ENCODE results near the gene ACVR2B. TPM values are rescaled to one million over a fixed set of nuclear protein-coding genes. Genes with fewer than 3 reads are reported as not detected.
"Not testable (repeated sequence)": the region's sequence is repeated elsewhere in the genome, so short reads cannot be mapped to it uniquely, and the experiment has no call there.

Gene ACVR2B
- total and polyA plus RNA-seq, 10 of the 15 experiments (the other 5 are each of a cell fraction or from before 2014, with no cell fraction given) = 0.27 to 2.9 (median 1.0) TPM

DNA sequence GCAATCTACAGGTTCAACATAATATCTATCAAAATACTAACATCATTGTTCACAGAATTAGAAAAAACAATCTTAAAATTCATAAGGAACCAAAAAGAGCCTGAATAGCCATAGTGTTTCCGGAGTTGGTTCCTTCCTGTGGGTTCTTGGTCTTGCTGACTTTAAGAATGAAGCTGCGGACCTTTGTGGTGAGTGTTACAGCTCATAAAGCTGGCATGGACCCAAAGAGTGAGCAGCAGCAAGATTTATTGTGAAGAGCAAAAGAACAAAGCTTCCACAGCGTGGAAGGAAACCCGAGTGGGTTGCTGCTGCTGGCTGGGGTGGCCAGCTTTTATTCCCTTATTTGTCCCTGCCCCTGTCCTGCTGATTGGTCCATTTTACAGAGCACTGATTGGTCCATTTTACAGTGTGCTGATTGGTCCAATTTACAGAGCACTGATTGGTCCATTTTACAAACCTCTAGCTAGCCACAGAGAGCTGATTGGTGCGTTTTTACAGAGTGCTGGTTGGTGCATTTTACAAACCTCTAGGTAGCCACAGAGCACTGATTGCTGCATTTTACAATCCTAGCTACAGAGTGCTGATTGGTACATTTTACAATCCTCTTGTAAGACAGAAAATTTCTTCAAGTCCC is 15.1 kb upstream of the ACVR2B start:
- WGBS (ENCODE audit: insufficient coverage, insufficient replicate concordance, low lambda C conversion rate, missing lambda C conversion rate) = 22% methylated on average over 5 of the region's 5 CpGs
- H3K79me2 ChIP-seq (ENCODE audit: control insufficient read depth, insufficient read depth, low read length); RAD21 ChIA-PET (ENCODE audit: unreplicated experiment); intact Hi-C loops (cut with micrococcal nuclease; ENCODE audit: unreplicated experiment); H3K4me1 ChIP-seq (ENCODE audit: control insufficient read depth, insufficient read depth, low read length); H3K9me3 ChIP-seq (replicated peaks; ENCODE audit: control insufficient read depth, insufficient read depth, low read length); H3K4me3 ChIP-seq; SMC1A ChIA-PET (ENCODE audit: uncharacterized antibody, unreplicated experiment); H2AFZ ChIP-seq (ENCODE audit: control insufficient read depth, low read depth, low read length); POLR2A ChIA-PET; H4K20me1 ChIP-seq (ENCODE audit: control insufficient read depth, insufficient read depth); FAIRE-seq; H3K4me2 ChIP-seq (ENCODE audit: control insufficient read depth, insufficient read depth); in situ Hi-C loops (cut with MboI); BruUV-seq (replicated peaks); H3K27ac ChIP-seq (ENCODE audit: control insufficient read depth, insufficient read depth); H3K9ac ChIP-seq (ENCODE audit: control insufficient read depth, insufficient read depth, low read length); ATAC-seq; DNase-seq (ENCODE audit: low read depth, low spot score); H3K36me3 ChIP-seq (ENCODE audit: control insufficient read depth in 2 of 2, insufficient read depth in 2 of 2, low read length in 1 of 2); H3K27me3 ChIP-seq (replicated peaks in 1 of 2; ENCODE audit: control insufficient read depth in 2 of 2, insufficient read depth in 2 of 2, low read length in 1 of 2): not testable (repeated sequence)
- peak; percentile 57; the same call in 1 of the 2 replicates for TF ChIP-seq NFYB (IDR thresholded peaks at IDR 0.05; ENCODE audit: insufficient read depth, low read depth, low read length)
- CTCF ChIA-PET = interaction anchor here (0.9 kb wide), 1 partner anchor 11 kb away, joined by 4 read pairs; no protein-coding TSS in a partner anchor

DNA sequence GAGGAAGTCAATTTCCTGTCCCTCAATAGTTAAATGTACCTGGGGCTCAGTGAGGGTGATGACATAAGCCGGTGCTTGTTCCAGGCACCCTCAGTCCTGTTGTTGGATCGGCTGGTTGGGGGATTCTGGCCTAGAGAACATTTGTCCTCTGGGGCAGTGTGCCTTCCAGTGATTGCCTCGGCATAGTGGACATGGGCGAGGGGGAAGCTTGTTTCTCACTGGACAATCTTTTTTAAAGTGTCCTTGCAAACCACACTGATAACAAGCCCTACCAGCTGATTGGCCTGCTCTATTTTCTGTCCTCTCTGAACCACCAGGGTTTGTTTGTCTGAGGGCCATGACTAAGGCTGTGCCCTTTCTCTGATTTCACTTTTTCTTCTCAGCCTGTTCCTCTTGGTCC is 10.5 kb upstream of the ACVR2B start:
- H3K4me1 ChIP-seq (ENCODE audit: control insufficient read depth, insufficient read depth, low read length); H3K9ac ChIP-seq (ENCODE audit: control insufficient read depth, insufficient read depth, low read length); in situ Hi-C loops (cut with MboI); H3K79me2 ChIP-seq (ENCODE audit: control insufficient read depth, insufficient read depth, low read length); H3K4me3 ChIP-seq; H4K20me1 ChIP-seq (ENCODE audit: control insufficient read depth, insufficient read depth); H3K9me3 ChIP-seq (replicated peaks; ENCODE audit: control insufficient read depth, insufficient read depth, low read length); intact Hi-C loops (cut with micrococcal nuclease; ENCODE audit: unreplicated experiment); POLR2A ChIA-PET; FAIRE-seq; ATAC-seq; SMC1A ChIA-PET (ENCODE audit: uncharacterized antibody, unreplicated experiment); H3K27ac ChIP-seq (ENCODE audit: control insufficient read depth, insufficient read depth); BruUV-seq (replicated peaks); H3K27me3 ChIP-seq (replicated peaks in 1 of 2; ENCODE audit: control insufficient read depth in 2 of 2, insufficient read depth in 2 of 2, low read length in 1 of 2); H3K36me3 ChIP-seq (ENCODE audit: control insufficient read depth in 2 of 2, insufficient read depth in 2 of 2, low read length in 1 of 2); H2AFZ ChIP-seq (ENCODE audit: control insufficient read depth, low read depth, low read length); DNase-seq (ENCODE audit: low read depth, low spot score); H3K4me2 ChIP-seq (ENCODE audit: control insufficient read depth, insufficient read depth); CTCF ChIA-PET: not testable (repeated sequence)
- WGBS (ENCODE audit: insufficient coverage, insufficient replicate concordance, low lambda C conversion rate, missing lambda C conversion rate) = 52% methylated on average over 4 of the region's 4 CpGs
- RAD21 ChIA-PET (ENCODE audit: unreplicated experiment) = interaction anchor here (0.5 kb wide), 1 partner anchor 59 kb away, joined by 3 read pairs; no protein-coding TSS in a partner anchor
